PFSK-1 (cell line): ENCODE data around the gene PADI1.

Experiments used
- FOXP2 ChIP-seq: optimal IDR thresholded peaks from 2 replicates; pipeline ENCODE3; 2011; ENCODE audit warnings: borderline replicate concordance, control low read depth, inconsistent platforms; ENCODE audit not compliant: insufficient read depth; ENCODE audit errors: extremely low read length, extremely low read depth
- POLR2AphosphoS5 ChIP-seq: IDR thresholded peaks from 2 replicates; pipeline ENCODE4 v1.6.1; 2012; ENCODE audit warnings: low read depth, mild to moderate bottlenecking, control low read depth, low read length, moderate library complexity
- SIN3A ChIP-seq: IDR thresholded peaks from 2 replicates; pipeline ENCODE4 v1.6.1; 2012; ENCODE audit warnings: mild to moderate bottlenecking, low read length, moderate library complexity, borderline replicate concordance; ENCODE audit not compliant: insufficient read depth
- TAF1 ChIP-seq: IDR thresholded peaks from 2 replicates; pipeline ENCODE4 v1.6.1; 2012; ENCODE audit warnings: low read length, control low read depth, borderline replicate concordance; ENCODE audit not compliant: insufficient read depth
- TF ChIP-seq, protein P1 (sequence below), 2 experiments: IDR thresholded peaks; 2 replicates each; pipeline versions ENCODE4 v1.6.1 to v1.8.0; 2011 to 2012; ENCODE audit warnings: low read depth in 2 of 2, low read length in 2 of 2, control low read depth in 1 of 2, inconsistent platforms in 1 of 2, mild to moderate bottlenecking in 1 of 2, moderate library complexity in 1 of 2; ENCODE audit not compliant: insufficient read depth in 1 of 2

The PADI1 gene

DNA sequence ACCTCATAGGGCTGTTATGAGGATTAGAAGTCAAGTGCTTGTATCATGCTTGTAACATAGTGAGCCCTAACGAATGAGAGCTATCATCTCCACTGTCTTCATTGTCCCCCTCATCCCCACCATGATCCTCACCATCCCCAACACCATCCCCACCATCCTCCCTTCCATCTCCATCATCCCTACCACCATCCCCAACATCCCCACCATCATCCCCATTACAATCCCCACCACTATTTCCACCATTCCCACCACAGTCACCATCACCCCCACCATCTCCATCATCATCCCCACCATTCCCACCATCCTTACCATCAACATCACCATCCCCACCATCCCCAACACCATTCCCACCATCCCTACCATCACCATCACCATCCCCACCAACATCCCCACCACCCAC, 39.1 kb upstream of the PADI1 start:
- TF ChIP-seq POLR2AphosphoS5 = no peak
- TF ChIP-seq, protein P1, sequence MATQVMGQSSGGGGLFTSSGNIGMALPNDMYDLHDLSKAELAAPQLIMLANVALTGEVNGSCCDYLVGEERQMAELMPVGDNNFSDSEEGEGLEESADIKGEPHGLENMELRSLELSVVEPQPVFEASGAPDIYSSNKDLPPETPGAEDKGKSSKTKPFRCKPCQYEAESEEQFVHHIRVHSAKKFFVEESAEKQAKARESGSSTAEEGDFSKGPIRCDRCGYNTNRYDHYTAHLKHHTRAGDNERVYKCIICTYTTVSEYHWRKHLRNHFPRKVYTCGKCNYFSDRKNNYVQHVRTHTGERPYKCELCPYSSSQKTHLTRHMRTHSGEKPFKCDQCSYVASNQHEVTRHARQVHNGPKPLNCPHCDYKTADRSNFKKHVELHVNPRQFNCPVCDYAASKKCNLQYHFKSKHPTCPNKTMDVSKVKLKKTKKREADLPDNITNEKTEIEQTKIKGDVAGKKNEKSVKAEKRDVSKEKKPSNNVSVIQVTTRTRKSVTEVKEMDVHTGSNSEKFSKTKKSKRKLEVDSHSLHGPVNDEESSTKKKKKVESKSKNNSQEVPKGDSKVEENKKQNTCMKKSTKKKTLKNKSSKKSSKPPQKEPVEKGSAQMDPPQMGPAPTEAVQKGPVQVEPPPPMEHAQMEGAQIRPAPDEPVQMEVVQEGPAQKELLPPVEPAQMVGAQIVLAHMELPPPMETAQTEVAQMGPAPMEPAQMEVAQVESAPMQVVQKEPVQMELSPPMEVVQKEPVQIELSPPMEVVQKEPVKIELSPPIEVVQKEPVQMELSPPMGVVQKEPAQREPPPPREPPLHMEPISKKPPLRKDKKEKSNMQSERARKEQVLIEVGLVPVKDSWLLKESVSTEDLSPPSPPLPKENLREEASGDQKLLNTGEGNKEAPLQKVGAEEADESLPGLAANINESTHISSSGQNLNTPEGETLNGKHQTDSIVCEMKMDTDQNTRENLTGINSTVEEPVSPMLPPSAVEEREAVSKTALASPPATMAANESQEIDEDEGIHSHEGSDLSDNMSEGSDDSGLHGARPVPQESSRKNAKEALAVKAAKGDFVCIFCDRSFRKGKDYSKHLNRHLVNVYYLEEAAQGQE (IDR thresholded peaks at IDR 0.05; ENCODE audit: insufficient read depth in 1 of 2, low read depth in 2 of 2, low read length in 2 of 2) = no peak

- TF ChIP-seq TAF1 (no peak), SIN3A (no peak), POLR2AphosphoS5 (no peak), FOXP2 (no peak)
- TF ChIP-seq, protein P1 (IDR thresholded peaks at IDR 0.05; ENCODE audit: insufficient read depth in 1 of 2, low read depth in 2 of 2, low read length in 2 of 2) = no peak
These were observed 37.7 kb upstream of the PADI1 start for GRCh38 chr1:17167041-17167785.

GRCh38 chr1:17167786-17168090, 37.2 kb upstream of the PADI1 start:
- TF ChIP-seq, protein P1 (IDR thresholded peaks at IDR 0.05; ENCODE audit: insufficient read depth in 1 of 2, low read depth in 2 of 2, low read length in 2 of 2) = no peak
- TF ChIP-seq TAF1 = no peak
- no peak for TF ChIP-seq POLR2AphosphoS5
- TF ChIP-seq SIN3A = no peak
- TF ChIP-seq FOXP2 = no peak

DNA sequence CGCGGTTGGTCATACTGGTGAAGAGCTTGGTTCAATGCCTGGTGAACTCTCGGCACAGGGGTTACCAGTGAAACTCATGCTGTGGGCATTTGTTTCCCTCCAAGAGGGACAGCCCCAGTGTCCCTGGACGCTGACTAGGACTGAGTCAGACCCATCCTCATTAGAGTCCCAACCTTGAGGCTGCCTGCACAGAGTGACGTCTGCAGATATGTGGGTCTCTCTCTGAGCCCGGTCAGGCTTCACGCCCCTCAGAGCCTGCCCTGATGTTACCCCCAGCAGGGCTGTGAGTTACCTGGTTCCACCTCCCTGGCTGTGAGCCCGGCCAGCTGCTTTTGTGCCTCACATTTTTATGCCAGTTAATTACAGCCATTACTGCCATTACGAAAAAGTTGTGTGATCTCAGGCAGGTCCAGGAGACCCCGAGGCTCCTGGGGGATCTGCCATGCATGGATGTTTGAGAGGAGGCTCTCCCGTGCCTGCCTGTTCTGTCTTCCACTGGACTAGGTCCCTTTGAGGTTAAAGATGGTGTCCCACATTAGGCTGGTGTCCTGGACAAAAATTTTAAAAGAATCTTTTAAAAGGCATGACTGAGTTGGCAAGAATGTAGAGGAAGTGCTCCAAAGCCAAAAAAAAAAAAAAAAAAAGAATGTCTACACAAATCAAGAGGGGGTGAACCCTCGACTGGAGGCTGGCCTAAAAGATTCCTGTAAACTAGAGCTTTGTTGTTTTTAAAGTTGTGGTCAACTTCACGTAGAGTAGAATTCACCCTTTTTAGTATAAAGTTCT, 36.6 kb upstream of the PADI1 start:
- TF ChIP-seq SIN3A (no peak), POLR2AphosphoS5 (no peak), TAF1 (no peak), FOXP2 (no peak)
- TF ChIP-seq, protein P1 (IDR thresholded peaks at IDR 0.05; ENCODE audit: insufficient read depth in 1 of 2, low read depth in 2 of 2, low read length in 2 of 2) = no peak
